DMS153 (cell line): ENCODE measurements around the gene FLYWCH2.

ENCODE experiments used
- DNase-seq: peaks from one replicate; lab custom pipeline; 2025; lab: John Stamatoyannopoulos, UW

The FLYWCH2 gene

GRCh38 chr16:2882650-2883457 is at the start of gene FLYWCH2:
FLYWCH2 (plus strand) TSS chr16:2883215; CDS start chr16:2896450, 13,235 bp downstream.
- peak; percentile 96 for DNase-seq

- no peak for DNase-seq
Measured at GRCh38 chr16:2833776-2834175, 49.2 kb upstream of the FLYWCH2 start.

- DNase-seq: no peak
Measured at GRCh38 chr16:2834968-2835367, 48.0 kb upstream of the FLYWCH2 start.

GRCh38 chr16:2835638-2836493 is 47.1 kb upstream of the FLYWCH2 start:
- no peak for DNase-seq

GRCh38 chr16:2836646-2837508 is 46.1 kb upstream of the FLYWCH2 start:
- no peak for DNase-seq

GRCh38 chr16:2838928-2839327 is 44.1 kb upstream of the FLYWCH2 start:
- peak; percentile 34 for DNase-seq

GRCh38 chr16:2839650-2840450 is 43.2 kb upstream of the FLYWCH2 start:
- no peak for DNase-seq

- no peak for DNase-seq
Measured at GRCh38 chr16:2840914-2841313, 42.1 kb upstream of the FLYWCH2 start.

GRCh38 chr16:2841606-2842339 is 41.2 kb upstream of the FLYWCH2 start:
- no peak for DNase-seq

- DNase-seq: no peak
Measured at GRCh38 chr16:2842340-2843000, 40.5 kb upstream of the FLYWCH2 start.

GRCh38 chr16:2843526-2843925 is 39.5 kb upstream of the FLYWCH2 start:
- no peak for DNase-seq

GRCh38 chr16:2845116-2845515 is 37.9 kb upstream of the FLYWCH2 start:
- DNase-seq: no peak

GRCh38 chr16:2846511-2847310 is 36.3 kb upstream of the FLYWCH2 start:
- DNase-seq: no peak

- DNase-seq: no peak
Measured at GRCh38 chr16:2848933-2849725, 33.9 kb upstream of the FLYWCH2 start.

- no peak for DNase-seq
Measured at GRCh38 chr16:2852003-2852730, 30.8 kb upstream of the FLYWCH2 start.

GRCh38 chr16:2852731-2853507 is 30.1 kb upstream of the FLYWCH2 start:
- DNase-seq: no peak
